Fibroblast of the aortic adventitia (primary cell): ENCODE data around the gene C3orf70. TPM values are rescaled to one million over a fixed set of nuclear protein-coding genes. Genes with fewer than 3 reads are reported as not detected.

Experiments used
- DNase-seq: peaks from one replicate; pipeline ENCODE4 v3.0.0-alpha.2; 2010; ENCODE audit warnings: low read depth
- H3K4me3 ChIP-seq: 2 replicates; pipeline ENCODE4 v1.5.1; 2011; ENCODE audit warnings: low read depth, mild to moderate bottlenecking, control low read depth, low read length, moderate library complexity
- total RNA-seq: library from RNA; depleted of rRNA; stranded (reverse); fragments of >200 nt; gene quantifications from 2 replicates; pipeline ENCODE4 v1.2.3, GENCODE V29; 2012; ENCODE audit warnings: low replicate concordance
- TF ChIP-seq, protein P1 (sequence below): IDR thresholded peaks from 2 replicates; pipeline ENCODE4 v1.5.1; 2011; ENCODE audit warnings: mild to moderate bottlenecking, low read length, control low read depth, inconsistent platforms; ENCODE audit not compliant: insufficient read depth

Gene C3orf70
- total RNA-seq, 1 donor = 1.1 TPM

DNA sequence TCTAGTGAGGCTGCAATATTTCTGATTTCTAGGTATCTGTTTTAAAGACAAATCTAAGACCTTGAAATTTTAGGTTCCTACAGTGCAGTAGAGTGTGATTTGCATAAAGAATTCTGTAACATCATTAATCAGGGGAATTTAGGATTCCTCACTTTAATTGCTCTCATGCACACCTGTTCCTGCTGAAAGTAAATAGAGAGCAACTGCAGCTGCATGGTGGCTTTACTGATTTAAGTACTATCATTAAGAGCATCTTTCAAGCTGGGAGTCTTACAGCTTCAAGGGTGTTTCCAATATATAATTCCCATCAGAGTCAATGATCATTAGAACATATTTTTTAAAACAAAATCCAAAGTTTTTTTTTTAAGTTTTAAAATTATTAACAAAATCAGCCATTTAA lies 36.0 kb upstream of the C3orf70 start:
- TF ChIP-seq, protein P1, sequence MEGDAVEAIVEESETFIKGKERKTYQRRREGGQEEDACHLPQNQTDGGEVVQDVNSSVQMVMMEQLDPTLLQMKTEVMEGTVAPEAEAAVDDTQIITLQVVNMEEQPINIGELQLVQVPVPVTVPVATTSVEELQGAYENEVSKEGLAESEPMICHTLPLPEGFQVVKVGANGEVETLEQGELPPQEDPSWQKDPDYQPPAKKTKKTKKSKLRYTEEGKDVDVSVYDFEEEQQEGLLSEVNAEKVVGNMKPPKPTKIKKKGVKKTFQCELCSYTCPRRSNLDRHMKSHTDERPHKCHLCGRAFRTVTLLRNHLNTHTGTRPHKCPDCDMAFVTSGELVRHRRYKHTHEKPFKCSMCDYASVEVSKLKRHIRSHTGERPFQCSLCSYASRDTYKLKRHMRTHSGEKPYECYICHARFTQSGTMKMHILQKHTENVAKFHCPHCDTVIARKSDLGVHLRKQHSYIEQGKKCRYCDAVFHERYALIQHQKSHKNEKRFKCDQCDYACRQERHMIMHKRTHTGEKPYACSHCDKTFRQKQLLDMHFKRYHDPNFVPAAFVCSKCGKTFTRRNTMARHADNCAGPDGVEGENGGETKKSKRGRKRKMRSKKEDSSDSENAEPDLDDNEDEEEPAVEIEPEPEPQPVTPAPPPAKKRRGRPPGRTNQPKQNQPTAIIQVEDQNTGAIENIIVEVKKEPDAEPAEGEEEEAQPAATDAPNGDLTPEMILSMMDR = no peak
- no peak overlapping the region for H3K4me3 ChIP-seq
- no peak for DNase-seq

DNA sequence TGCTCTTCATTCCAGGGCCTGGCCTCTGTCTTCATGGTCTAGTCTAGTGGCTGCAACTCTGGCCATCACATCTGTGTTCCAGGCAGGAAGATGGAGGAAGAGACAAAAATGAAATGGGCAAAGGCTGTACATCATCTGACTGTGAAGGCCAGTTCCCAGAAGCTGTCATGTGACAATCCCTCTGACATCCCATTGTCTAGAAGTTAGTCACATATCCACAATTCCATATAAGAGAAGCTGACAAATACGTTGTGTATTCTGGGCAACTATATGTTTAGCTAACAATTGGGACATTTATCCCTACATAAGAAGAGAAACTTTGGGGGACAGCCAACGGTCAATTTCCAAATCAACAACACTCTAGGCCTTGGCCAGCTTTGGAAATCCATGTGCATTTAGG lies 34.5 kb upstream of the C3orf70 start:
- DNase-seq = no peak
- H3K4me3 ChIP-seq = no peak overlapping the region
- TF ChIP-seq, protein P1 = no peak

- TF ChIP-seq, protein P1 = peak; percentile 65
- H3K4me3 ChIP-seq = no peak overlapping the region
- DNase-seq = peak; percentile 50
Measured at GRCh38 chr3:185176750-185177359, 24.0 kb upstream of the C3orf70 start.

DNA sequence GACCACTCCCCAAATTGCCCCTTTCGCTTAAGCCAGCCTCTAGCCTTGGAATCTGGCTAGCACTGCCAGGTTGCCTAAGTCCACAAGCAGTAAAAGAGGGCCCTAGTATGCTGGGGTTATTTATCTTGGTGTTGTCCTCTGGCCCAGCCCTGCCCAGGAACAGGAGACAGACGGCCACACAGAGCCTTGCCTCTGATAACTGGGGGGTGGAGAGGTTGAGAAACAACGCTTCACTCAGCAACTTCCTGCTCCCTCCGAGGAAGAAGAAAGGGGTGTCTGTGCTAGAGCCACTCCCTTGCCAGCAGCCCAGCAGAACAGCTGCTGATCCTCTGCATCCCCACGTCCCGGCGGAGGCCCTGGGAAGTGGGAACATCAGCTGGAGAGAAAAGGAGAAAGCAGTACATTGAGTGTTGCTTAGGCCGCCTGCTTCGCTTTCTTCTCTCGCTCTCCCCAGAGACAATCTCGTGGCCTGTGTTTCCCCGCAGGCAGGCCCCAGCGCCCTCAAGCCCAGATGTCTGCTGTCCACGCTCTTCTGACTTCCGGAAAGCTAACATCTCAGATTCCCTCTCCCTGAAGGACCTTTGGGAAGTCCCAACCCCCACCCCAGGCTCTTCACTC lies 22.6 kb upstream of the C3orf70 start:
- H3K4me3 ChIP-seq = no peak overlapping the region
- TF ChIP-seq, protein P1 = no peak
- no peak for DNase-seq

- no peak overlapping the region for H3K4me3 ChIP-seq
- TF ChIP-seq, protein P1 = no peak
- DNase-seq = no peak
Measured at GRCh38 chr3:185172086-185173049, 19.5 kb upstream of the C3orf70 start.

DNA sequence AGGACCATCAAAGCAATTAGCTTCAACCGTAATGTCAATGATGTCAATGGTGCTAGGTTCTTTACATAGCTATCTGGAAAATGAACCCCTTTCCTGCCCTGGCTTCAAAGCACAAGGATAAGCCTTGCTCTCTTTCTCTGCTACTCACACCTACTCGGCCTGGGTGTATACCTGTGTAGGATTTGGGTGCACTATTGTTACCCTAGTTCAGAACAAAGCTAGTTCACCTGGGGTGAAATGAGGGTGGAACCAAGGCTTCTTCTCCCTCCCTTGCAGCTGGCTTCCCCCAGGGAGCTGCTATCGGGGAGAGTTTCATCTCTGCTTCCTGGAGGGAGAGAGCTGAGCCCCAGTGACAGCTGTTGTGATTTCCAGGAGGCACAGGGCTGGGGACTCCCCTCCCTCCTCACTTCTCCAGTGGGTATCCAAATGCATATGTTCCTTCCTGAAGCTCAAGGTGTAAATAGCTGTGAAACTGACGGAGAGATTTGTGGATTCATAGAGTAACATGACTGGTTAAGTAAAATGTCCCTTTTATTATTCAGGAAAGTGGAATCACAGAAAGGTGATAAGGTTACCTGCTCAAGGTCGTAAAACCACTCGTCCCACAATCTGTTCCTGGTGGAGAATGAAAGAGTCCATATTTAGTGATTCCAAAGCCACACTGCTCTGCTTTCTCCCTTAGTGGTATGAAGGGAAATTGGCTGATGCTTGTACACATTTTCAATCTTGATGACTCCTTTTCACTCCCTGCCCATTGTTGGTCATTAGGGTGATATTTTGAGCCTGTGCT lies 11.8 kb upstream of the C3orf70 start:
- no peak overlapping the region for H3K4me3 ChIP-seq
- DNase-seq = no peak
- TF ChIP-seq, protein P1 = no peak
